ENCODE data around the gene DHRS7B.
"Not testable (repeated sequence)": the region's sequence is repeated elsewhere in the genome, so short reads cannot be mapped to it uniquely, and the experiment has no call there.

GRCh38 chr17:21227277-21227676 is 100.5 kb downstream of the DHRS7B start:
- not testable (repeated sequence) for TF ChIP-seq CTCF, POLR2A, POLR2AphosphoS5, EP300 (IDR thresholded peaks at IDR 0.05)
